Trophoblast cell (in vitro differentiated cells and primary cell): ENCODE results near the gene ARAP1.

Experiments used
- DNase-seq, 2 donors: peaks; one replicate each; pipeline ENCODE4 v3.0.0-alpha.2; 2016
- H2AFZ ChIP-seq: 2 replicates; pipeline ENCODE4 v1.6.1; 2013; ENCODE audit warnings: low read length, moderate library complexity, mild to moderate bottlenecking; ENCODE audit not compliant: insufficient read depth, poor library complexity
- H2AK5ac ChIP-seq: 2 replicates; pipeline ENCODE4 v1.6.1; 2013; ENCODE audit warnings: mild to moderate bottlenecking, low read length
- H2BK120ac ChIP-seq: 2 replicates; pipeline ENCODE4 v1.6.1; 2013; ENCODE audit warnings: low read length, mild to moderate bottlenecking, moderate library complexity; ENCODE audit not compliant: insufficient read depth, poor library complexity
- H2BK12ac ChIP-seq: 2 replicates; pipeline ENCODE4 v1.6.1; 2013; ENCODE audit warnings: mild to moderate bottlenecking, low read length, moderate library complexity
- H2BK5ac ChIP-seq: 2 replicates; pipeline ENCODE4 v1.6.1; 2013; ENCODE audit warnings: low read length, low read depth, moderate library complexity, mild to moderate bottlenecking; ENCODE audit not compliant: poor library complexity
- H3K14ac ChIP-seq: 2 replicates; pipeline ENCODE4 v1.6.1; 2013; ENCODE audit warnings: mild to moderate bottlenecking, low read length
- H3K18ac ChIP-seq: 2 replicates; pipeline ENCODE4 v1.6.1; 2013; ENCODE audit warnings: mild to moderate bottlenecking, low read length
- H3K23ac ChIP-seq: 2 replicates; pipeline ENCODE4 v1.6.1; 2013; ENCODE audit warnings: low read length
- H3K27ac ChIP-seq: 2 replicates; pipeline ENCODE4 v1.5.1; 2013; ENCODE audit warnings: low read depth, mild to moderate bottlenecking, inconsistent platforms, low read length, moderate library complexity
- H3K27me3 ChIP-seq: 2 replicates; pipeline ENCODE4 v1.6.1; 2013; ENCODE audit warnings: inconsistent platforms, mild to moderate bottlenecking, low read length, moderate library complexity; ENCODE audit not compliant: insufficient read depth
- H3K36me3 ChIP-seq, 2 experiments: 1 replicate in 1 of 2; 2 replicates in 1 of 2; pipeline ENCODE4 v1.6.1; 2013; ENCODE audit warnings: low read length in 2 of 2, mild to moderate bottlenecking in 2 of 2, moderate library complexity in 1 of 2; ENCODE audit not compliant: insufficient read depth in 2 of 2, control insufficient read depth in 1 of 2
- H3K4ac ChIP-seq: 2 replicates; pipeline ENCODE4 v1.6.1; 2013; ENCODE audit warnings: low read depth, mild to moderate bottlenecking, low read length, moderate library complexity
- H3K4me1 ChIP-seq, 2 experiments: 1 replicate in 1 of 2; 2 replicates in 1 of 2; pipeline ENCODE4 v1.6.1; 2013; ENCODE audit warnings: low read length in 2 of 2, mild to moderate bottlenecking in 2 of 2, moderate library complexity in 1 of 2; ENCODE audit not compliant: insufficient read depth in 2 of 2, control insufficient read depth in 1 of 2
- H3K4me2 ChIP-seq: 2 replicates; pipeline ENCODE4 v1.6.1; 2013; ENCODE audit warnings: inconsistent platforms, mild to moderate bottlenecking, low read length, moderate library complexity
- H3K4me3 ChIP-seq: 2 replicates; pipeline ENCODE4 v1.5.1; 2013; ENCODE audit warnings: mild to moderate bottlenecking, low read depth, low read length, inconsistent platforms
- H3K79me1 ChIP-seq: one replicate; pipeline ENCODE4 v1.6.1; 2013; ENCODE audit warnings: low read length
- H3K79me2 ChIP-seq: 2 replicates; pipeline ENCODE4 v1.6.1; 2013; ENCODE audit warnings: low read length, mild to moderate bottlenecking; ENCODE audit not compliant: control insufficient read depth, insufficient read depth, poor library complexity
- H3K9ac ChIP-seq: 2 replicates; pipeline ENCODE4 v1.6.1; 2013; ENCODE audit warnings: mild to moderate bottlenecking, low read length
- H3K9me3 ChIP-seq: 2 replicates; pipeline ENCODE4 v1.6.1; 2013; ENCODE audit warnings: low read depth, mild to moderate bottlenecking, control low read depth, inconsistent platforms, low read length; ENCODE audit not compliant: insufficient read depth
- H4K12ac ChIP-seq: 2 replicates; pipeline ENCODE4 v1.6.1; 2013; ENCODE audit warnings: low read depth, mild to moderate bottlenecking, low read length, moderate library complexity
- H4K8ac ChIP-seq: 2 replicates; pipeline ENCODE4 v1.6.1; 2013; ENCODE audit warnings: low read depth, mild to moderate bottlenecking, low read length, moderate library complexity
- H4K91ac ChIP-seq: one replicate; pipeline ENCODE4 v1.6.1; 2013; ENCODE audit warnings: low read depth, mild to moderate bottlenecking, low read length, moderate library complexity
- WGBS: extraction: QIAGEN DNeasy Blood & Tissue Kit; methylation state at CpG from one replicate; pipeline ENCODE4 v1.1.7; 2013; ENCODE audit warnings: missing lambda C conversion rate; ENCODE audit not compliant: insufficient read length, insufficient coverage; ENCODE audit errors: extremely low coverage; 5-methylcytosine and 5-hydroxymethylcytosine counted together

The ARAP1 gene

GRCh38 chr11:72668629-72669347 is 83.4 kb downstream of the ARAP1 start:
- H2AFZ ChIP-seq = no peak overlapping the region
- H3K9me3 ChIP-seq = peaks cover 2% of the 10 kb centered on the region
- H3K9ac ChIP-seq = no peak overlapping the region
- no peak overlapping the region for H3K14ac ChIP-seq
- H2BK12ac ChIP-seq = no peak overlapping the region
- no peaks in the 10 kb centered on the region for H3K36me3 ChIP-seq
- H3K4me2 ChIP-seq = no peak overlapping the region
- H3K79me2 ChIP-seq = no peaks in the 10 kb centered on the region
- no peak overlapping the region for H4K12ac ChIP-seq
- H3K27ac ChIP-seq = no peak overlapping the region
- peaks cover 2% of the 10 kb centered on the region for H3K27me3 ChIP-seq
- H2BK120ac ChIP-seq = no peak overlapping the region
- no peaks in the 10 kb centered on the region for H3K4me1 ChIP-seq
- H2BK5ac ChIP-seq = no peak overlapping the region
- no peak overlapping the region for H3K18ac ChIP-seq
- H3K4ac ChIP-seq = no peak overlapping the region
- DNase-seq = no peak
- no peak overlapping the region for H3K23ac ChIP-seq
- no CpG with 5 or more reads among the region's 7 CpGs for WGBS
- no peaks in the 10 kb centered on the region for H3K79me1 ChIP-seq
- no peak overlapping the region for H3K4me3 ChIP-seq
- H4K91ac ChIP-seq = no peak overlapping the region
- H4K8ac ChIP-seq = no peak overlapping the region
- H2AK5ac ChIP-seq = no peak overlapping the region

GRCh38 chr11:72665911-72666472 is 86.2 kb downstream of the ARAP1 start:
- no peak overlapping the region for H3K4ac ChIP-seq
- H3K79me2 ChIP-seq = no peaks in the 10 kb centered on the region
- WGBS = no CpG with 5 or more reads among the region's 6 CpGs
- H3K23ac ChIP-seq = no peak overlapping the region
- no peaks in the 10 kb centered on the region for H3K36me3 ChIP-seq
- no peaks in the 10 kb centered on the region for H3K27me3 ChIP-seq
- no peak overlapping the region for H2AK5ac ChIP-seq
- H2BK12ac ChIP-seq = no peak overlapping the region
- no peak overlapping the region for H2BK5ac ChIP-seq
- no peak overlapping the region for H3K4me3 ChIP-seq
- H3K9ac ChIP-seq = no peak overlapping the region
- H2AFZ ChIP-seq = no peak overlapping the region
- no peak for DNase-seq
- H3K9me3 ChIP-seq = no peaks in the 10 kb centered on the region
- H3K27ac ChIP-seq = no peak overlapping the region
- H2BK120ac ChIP-seq = no peak overlapping the region
- H3K18ac ChIP-seq = no peak overlapping the region
- H3K79me1 ChIP-seq = no peaks in the 10 kb centered on the region
- H4K8ac ChIP-seq = no peak overlapping the region
- H3K4me1 ChIP-seq = no peaks in the 10 kb centered on the region
- H4K91ac ChIP-seq = no peak overlapping the region
- H3K14ac ChIP-seq = no peak overlapping the region
- no peak overlapping the region for H3K4me2 ChIP-seq
- no peak overlapping the region for H4K12ac ChIP-seq

GRCh38 chr11:72662036-72662435 is 90.2 kb downstream of the ARAP1 start:
- Histone ChIP-seq H3K23ac (no peak overlapping the region), H3K4me2 (no peak overlapping the region), H3K9me3 (no peaks in the 10 kb centered on the region), H3K4me1 (no peaks in the 10 kb centered on the region), H2AFZ (no peak overlapping the region), H2BK5ac (no peak overlapping the region), H4K12ac (no peak overlapping the region), H4K8ac (no peak overlapping the region), H3K27ac (no peak overlapping the region), H2BK120ac (no peak overlapping the region), H3K14ac (no peak overlapping the region), H3K4ac (no peak overlapping the region), H3K79me1 (no peaks in the 10 kb centered on the region), H3K79me2 (no peaks in the 10 kb centered on the region), H4K91ac (no peak overlapping the region), H3K27me3 (no peaks in the 10 kb centered on the region), H2BK12ac (no peak overlapping the region), H3K4me3 (no peak overlapping the region), H3K36me3 (no peaks in the 10 kb centered on the region), H3K18ac (no peak overlapping the region), H3K9ac (no peak overlapping the region), H2AK5ac (no peak overlapping the region)
- DNase-seq = no peak
- WGBS = no CpG with 5 or more reads among the region's 5 CpGs

- Histone ChIP-seq H3K4me3 (no peak overlapping the region), H2BK12ac (no peak overlapping the region), H3K36me3 (no peaks in the 10 kb centered on the region), H2AK5ac (no peak overlapping the region), H4K91ac (no peak overlapping the region), H3K4me1 (no peaks in the 10 kb centered on the region), H3K18ac (no peak overlapping the region), H4K12ac (no peak overlapping the region), H2BK5ac (no peak overlapping the region), H3K4me2 (no peak overlapping the region), H4K8ac (no peak overlapping the region), H3K14ac (no peak overlapping the region), H2AFZ (no peak overlapping the region), H3K9me3 (no peaks in the 10 kb centered on the region), H3K23ac (no peak overlapping the region), H3K27ac (no peak overlapping the region), H3K4ac (no peak overlapping the region), H3K9ac (no peak overlapping the region), H3K79me2 (no peaks in the 10 kb centered on the region), H2BK120ac (no peak overlapping the region), H3K79me1 (no peaks in the 10 kb centered on the region), H3K27me3 (no peaks in the 10 kb centered on the region)
- DNase-seq = peak; percentile 42 to 67
- no CpG with 5 or more reads among the region's 9 CpGs for WGBS
Measured at GRCh38 chr11:72661486-72661885, 90.7 kb downstream of the ARAP1 start.
